K562 (cell line): ENCODE results near the gene NMB. TPM values are rescaled to one million over a fixed set of nuclear protein-coding genes. Genes with fewer than 3 reads are reported as not detected.

Experiments used
- KDM1A ChIP-seq, 2 experiments: fragments of 450-650 bp; IDR thresholded peaks; 2 replicates each; pipeline ENCODE4 v1.6.1; 2016; ENCODE audit warnings: mild to moderate bottlenecking in 2 of 2
- MEF2D ChIP-seq: conservative IDR thresholded peaks from 2 replicates; pipeline ENCODE4 v1.6.1; 2016; ENCODE audit warnings: low read depth, missing genetic modification characterization, missing compliant biosample characterization
- MXI1 ChIP-seq: IDR thresholded peaks from 2 replicates; pipeline ENCODE4 v1.6.1; 2011; ENCODE audit warnings: low read depth, mild to moderate bottlenecking, improper control_type of control experiment, low read length
- RHOXF2B ChIP-seq: fragments of 250-450 bp; sonication (Bioruptor Pico); conservative IDR thresholded peaks from 2 replicates; pipeline ENCODE4 v1.5.1; 2021
- SMAD2 ChIP-seq: fragments of 150-350 bp; IDR thresholded peaks from 2 replicates; pipeline ENCODE4 v1.6.1; 2014; ENCODE audit warnings: low read depth, mild to moderate bottlenecking, low read length
- TEAD2 ChIP-seq: fragments of 450-650 bp; IDR thresholded peaks from 2 replicates; pipeline ENCODE4 v1.6.1; 2016; ENCODE audit warnings: missing genetic modification characterization, control low read depth, missing compliant biosample characterization
- TEAD4 ChIP-seq, 2 experiments: sonication (generic) in 1 of 2; formaldehyde crosslinking in 1 of 2; IDR thresholded peaks; 2 replicates each; pipeline versions ENCODE4 v1.6.1 to v1.8.0; 2012 to 2022; ENCODE audit warnings: borderline replicate concordance in 1 of 2, inconsistent platforms in 1 of 2, low read length in 1 of 2, mild to moderate bottlenecking in 1 of 2, missing genetic modification reagents in 1 of 2
- polyA plus RNA-seq, 8 experiments: library from polyadenylated mRNA; depleted of rRNA in 4 of 8; stranded (reverse) in 5 of 8; unstranded in 3 of 8; fragments of >200 nt; fragmentation: Nextera tagmentation in 2 of 8; fragmentation: Illumina TruSeq in 1 of 8; extraction: Ambion mirVana in 2 of 8; extraction: Trizol in 1 of 8; gene quantifications; 2 replicates each; pipeline versions ENCODE4 v1.2.1 to v1.2.3, GENCODE V29; 2011 to 2014; ENCODE audit warnings: inconsistent platforms in 1 of 8, missing spikeins in 1 of 8
- total RNA-seq, 7 experiments: library from RNA; depleted of rRNA in 6 of 7; stranded (reverse); fragments of >200 nt in 6 of 7; fragmentation: Illumina TruSeq in 2 of 7; extraction: Trizol in 2 of 7; gene quantifications; 2 replicates each; pipeline versions ENCODE4 v1.2.1 to v1.2.3, GENCODE V29; 2011 to 2021; ENCODE audit warnings: low replicate concordance in 1 of 7
- TF ChIP-seq, protein P1 (sequence below): sonication (generic); formaldehyde crosslinking; IDR thresholded peaks from 2 replicates; pipeline ENCODE4 v1.8.0; 2023; ENCODE audit warnings: missing genetic modification reagents, mild to moderate bottlenecking, borderline replicate concordance
- TF ChIP-seq, protein P2 (sequence below): fragments of 450-650 bp; IDR thresholded peaks from 2 replicates; pipeline ENCODE4 v1.6.1; 2016; ENCODE audit warnings: antibody characterized with exemption
- TF ChIP-seq, protein P3 (sequence below): fragments of 250-450 bp; sonication (Bioruptor Pico); IDR thresholded peaks from 2 replicates; pipeline ENCODE4 v1.5.0; 2020; ENCODE audit warnings: mild to moderate bottlenecking
- TF ChIP-seq, protein P4 (sequence below): fragments of 450-650 bp; IDR thresholded peaks from 2 replicates; pipeline ENCODE4 v1.6.1; 2016; ENCODE audit warnings: borderline replicate concordance

NMB gene
- total and polyA plus RNA-seq, 9 of the 15 experiments (the other 6 are each of a cell fraction or from before 2014, with no cell fraction given), result 0.06 to 0.16 (median 0.09) TPM; not detected in 5

DNA sequence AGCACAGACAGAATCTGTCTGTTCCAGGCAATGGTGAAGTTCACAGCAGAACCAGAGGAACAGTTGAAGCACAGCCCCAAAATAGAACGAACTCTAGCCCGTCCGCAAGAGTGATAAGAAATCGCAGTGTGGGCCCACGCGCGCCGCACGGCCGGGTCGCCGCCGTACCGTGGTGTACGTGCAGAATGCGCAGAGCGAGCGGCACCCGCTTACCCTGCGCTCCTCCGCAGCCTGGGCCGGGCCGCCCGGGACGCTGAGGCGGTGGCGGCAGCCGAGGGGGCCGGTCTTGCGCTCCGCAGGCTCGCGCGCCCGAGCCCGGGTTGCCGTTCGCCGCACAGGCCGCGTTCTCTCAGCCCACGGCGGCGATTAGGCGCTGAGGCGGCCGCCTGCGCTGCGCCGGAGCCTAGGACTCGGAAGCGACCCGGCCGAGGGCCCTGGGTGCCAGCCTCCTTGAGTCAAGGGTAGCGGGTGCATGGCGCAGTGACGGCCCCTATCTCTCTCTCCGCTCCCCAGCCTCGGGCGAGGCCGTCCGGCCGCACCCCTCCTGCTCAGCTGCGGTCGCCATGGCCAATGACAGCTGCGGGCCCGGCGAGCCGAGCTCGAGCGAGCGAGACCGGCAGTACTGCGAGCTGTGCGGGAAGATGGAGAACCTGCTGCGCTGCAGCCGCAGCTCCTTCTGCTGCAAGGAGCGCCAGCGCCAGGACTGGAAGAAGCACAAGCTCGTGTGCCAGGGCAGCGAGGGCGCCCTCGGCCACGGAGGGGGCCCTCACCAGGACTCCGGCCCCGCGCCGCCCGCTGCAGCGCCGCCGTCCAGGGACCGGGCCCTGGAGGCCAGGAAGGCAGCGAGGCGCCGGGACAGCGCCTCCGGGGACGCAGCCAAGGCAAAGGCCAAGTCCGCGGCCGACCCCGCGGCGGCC is 24.4 kb downstream of the NMB start (continued):
- TF ChIP-seq, protein P1, sequence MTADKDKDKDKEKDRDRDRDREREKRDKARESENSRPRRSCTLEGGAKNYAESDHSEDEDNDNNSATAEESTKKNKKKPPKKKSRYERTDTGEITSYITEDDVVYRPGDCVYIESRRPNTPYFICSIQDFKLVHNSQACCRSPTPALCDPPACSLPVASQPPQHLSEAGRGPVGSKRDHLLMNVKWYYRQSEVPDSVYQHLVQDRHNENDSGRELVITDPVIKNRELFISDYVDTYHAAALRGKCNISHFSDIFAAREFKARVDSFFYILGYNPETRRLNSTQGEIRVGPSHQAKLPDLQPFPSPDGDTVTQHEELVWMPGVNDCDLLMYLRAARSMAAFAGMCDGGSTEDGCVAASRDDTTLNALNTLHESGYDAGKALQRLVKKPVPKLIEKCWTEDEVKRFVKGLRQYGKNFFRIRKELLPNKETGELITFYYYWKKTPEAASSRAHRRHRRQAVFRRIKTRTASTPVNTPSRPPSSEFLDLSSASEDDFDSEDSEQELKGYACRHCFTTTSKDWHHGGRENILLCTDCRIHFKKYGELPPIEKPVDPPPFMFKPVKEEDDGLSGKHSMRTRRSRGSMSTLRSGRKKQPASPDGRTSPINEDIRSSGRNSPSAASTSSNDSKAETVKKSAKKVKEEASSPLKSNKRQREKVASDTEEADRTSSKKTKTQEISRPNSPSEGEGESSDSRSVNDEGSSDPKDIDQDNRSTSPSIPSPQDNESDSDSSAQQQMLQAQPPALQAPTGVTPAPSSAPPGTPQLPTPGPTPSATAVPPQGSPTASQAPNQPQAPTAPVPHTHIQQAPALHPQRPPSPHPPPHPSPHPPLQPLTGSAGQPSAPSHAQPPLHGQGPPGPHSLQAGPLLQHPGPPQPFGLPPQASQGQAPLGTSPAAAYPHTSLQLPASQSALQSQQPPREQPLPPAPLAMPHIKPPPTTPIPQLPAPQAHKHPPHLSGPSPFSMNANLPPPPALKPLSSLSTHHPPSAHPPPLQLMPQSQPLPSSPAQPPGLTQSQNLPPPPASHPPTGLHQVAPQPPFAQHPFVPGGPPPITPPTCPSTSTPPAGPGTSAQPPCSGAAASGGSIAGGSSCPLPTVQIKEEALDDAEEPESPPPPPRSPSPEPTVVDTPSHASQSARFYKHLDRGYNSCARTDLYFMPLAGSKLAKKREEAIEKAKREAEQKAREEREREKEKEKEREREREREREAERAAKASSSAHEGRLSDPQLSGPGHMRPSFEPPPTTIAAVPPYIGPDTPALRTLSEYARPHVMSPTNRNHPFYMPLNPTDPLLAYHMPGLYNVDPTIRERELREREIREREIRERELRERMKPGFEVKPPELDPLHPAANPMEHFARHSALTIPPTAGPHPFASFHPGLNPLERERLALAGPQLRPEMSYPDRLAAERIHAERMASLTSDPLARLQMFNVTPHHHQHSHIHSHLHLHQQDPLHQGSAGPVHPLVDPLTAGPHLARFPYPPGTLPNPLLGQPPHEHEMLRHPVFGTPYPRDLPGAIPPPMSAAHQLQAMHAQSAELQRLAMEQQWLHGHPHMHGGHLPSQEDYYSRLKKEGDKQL, result no peak
- TF ChIP-seq MXI1 (no peak), TEAD4 (IDR thresholded peaks at IDR 0.05; ENCODE audit: low read length) (peak; percentile 6; the same call in 1 of the 2 replicates), TEAD4 (CRISPR knock-in tag; IDR thresholded peaks at IDR 0.05; ENCODE audit: borderline replicate concordance) (no peak), TEAD2 (tag) (no peak), SMAD2 (no peak), RHOXF2B (no peak), MEF2D (tag) (no peak), KDM1A (IDR thresholded peaks at IDR 0.05) (no peak)
- TF ChIP-seq, protein P2, sequence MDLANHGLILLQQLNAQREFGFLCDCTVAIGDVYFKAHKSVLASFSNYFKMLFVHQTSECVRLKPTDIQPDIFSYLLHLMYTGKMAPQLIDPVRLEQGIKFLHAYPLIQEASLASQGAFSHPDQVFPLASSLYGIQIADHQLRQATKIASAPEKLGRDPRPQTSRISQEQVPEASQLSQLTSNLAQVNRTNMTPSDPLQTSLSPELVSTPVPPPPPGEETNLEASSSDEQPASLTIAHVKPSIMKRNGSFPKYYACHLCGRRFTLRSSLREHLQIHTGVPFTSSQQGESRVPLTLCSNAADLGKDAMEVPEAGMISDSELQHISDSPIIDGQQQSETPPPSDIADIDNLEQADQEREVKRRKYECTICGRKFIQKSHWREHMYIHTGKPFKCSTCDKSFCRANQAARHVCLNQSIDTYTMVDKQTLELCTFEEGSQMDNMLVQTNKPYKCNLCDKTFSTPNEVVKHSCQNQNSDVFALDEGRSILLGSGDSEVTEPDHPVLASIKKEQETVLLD, result no peak
- TF ChIP-seq, protein P3, sequence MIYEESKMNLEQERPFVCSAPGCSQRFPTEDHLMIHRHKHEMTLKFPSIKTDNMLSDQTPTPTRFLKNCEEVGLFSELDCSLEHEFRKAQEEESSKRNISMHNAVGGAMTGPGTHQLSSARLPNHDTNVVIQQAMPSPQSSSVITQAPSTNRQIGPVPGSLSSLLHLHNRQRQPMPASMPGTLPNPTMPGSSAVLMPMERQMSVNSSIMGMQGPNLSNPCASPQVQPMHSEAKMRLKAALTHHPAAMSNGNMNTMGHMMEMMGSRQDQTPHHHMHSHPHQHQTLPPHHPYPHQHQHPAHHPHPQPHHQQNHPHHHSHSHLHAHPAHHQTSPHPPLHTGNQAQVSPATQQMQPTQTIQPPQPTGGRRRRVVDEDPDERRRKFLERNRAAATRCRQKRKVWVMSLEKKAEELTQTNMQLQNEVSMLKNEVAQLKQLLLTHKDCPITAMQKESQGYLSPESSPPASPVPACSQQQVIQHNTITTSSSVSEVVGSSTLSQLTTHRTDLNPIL (CRISPR knock-in tag), result no peak
- TF ChIP-seq, protein P4, sequence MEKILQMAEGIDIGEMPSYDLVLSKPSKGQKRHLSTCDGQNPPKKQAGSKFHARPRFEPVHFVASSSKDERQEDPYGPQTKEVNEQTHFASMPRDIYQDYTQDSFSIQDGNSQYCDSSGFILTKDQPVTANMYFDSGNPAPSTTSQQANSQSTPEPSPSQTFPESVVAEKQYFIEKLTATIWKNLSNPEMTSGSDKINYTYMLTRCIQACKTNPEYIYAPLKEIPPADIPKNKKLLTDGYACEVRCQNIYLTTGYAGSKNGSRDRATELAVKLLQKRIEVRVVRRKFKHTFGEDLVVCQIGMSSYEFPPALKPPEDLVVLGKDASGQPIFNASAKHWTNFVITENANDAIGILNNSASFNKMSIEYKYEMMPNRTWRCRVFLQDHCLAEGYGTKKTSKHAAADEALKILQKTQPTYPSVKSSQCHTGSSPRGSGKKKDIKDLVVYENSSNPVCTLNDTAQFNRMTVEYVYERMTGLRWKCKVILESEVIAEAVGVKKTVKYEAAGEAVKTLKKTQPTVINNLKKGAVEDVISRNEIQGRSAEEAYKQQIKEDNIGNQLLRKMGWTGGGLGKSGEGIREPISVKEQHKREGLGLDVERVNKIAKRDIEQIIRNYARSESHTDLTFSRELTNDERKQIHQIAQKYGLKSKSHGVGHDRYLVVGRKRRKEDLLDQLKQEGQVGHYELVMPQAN, result peak; percentile 53; the same call in 1 of the 2 replicates
